NCI-H1417 treated with DMSO at 0.1 percent for 48 hours (cell line): ENCODE results near the gene GATA5.

Experiments
- DNase-seq: peaks from one replicate; lab custom pipeline; 2025; lab: John Stamatoyannopoulos, UW

Gene GATA5

DNA sequence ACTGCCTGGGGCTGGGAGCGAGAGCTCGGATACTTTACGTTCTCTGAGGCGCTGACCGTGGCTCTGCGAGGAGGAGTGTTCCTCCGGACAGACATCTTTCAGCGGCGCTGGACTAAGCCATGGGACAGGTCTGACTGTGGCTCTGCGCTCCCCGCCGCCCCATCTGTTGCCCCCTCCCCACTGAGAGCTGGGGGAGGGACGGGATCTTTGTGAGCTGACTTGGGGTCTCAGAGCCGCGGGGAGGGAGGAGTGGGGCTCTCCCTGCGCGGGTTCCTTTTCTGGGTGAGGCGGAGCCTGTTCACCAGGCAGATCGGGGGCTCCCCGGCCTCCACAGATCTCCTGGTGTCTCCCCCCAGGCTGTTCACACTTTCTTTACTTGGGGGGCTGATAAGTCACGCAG lies 11.3 kb upstream of the GATA5 start:
- DNase-seq = no peak

- no peak for DNase-seq
Measured at GRCh38 chr20:62486484-62486883, 10.7 kb upstream of the GATA5 start.

- no peak for DNase-seq
Measured at GRCh38 chr20:62485701-62486089, 9.9 kb upstream of the GATA5 start.

DNA sequence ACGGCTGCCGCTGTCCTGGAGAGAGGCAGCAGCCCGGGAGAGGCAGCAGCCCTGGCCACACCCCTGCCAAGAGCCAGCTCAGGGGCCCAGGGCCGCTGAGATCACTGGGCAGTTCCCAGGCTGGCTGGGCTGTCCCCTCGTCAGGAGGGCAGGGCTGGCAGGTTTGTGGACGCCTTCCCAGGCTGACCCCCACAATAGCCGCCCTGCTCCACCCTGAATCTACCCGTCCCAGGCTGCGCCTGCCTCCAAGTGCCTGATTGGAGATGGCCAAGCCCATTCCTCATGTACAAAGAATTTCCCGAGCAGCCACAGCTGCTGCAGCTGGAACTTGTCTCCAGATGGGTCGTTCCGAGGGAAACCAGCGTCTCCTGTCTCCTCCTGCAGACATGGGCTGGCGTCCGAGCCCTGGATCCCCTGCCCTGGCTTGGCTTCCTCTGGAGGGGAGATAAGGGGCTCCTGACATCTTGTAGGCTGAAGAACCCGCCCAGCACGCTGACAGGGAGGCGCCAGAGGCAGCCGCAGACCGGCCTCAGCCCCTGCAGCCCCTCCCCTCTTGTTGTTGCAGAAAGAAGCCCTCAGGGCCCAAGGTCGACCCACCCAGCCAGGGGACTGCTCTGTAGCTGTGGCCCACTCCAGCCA lies 9.4 kb upstream of the GATA5 start:
- no peak for DNase-seq

- DNase-seq = no peak
Measured at GRCh38 chr20:62484478-62484877, 8.7 kb upstream of the GATA5 start.

DNA sequence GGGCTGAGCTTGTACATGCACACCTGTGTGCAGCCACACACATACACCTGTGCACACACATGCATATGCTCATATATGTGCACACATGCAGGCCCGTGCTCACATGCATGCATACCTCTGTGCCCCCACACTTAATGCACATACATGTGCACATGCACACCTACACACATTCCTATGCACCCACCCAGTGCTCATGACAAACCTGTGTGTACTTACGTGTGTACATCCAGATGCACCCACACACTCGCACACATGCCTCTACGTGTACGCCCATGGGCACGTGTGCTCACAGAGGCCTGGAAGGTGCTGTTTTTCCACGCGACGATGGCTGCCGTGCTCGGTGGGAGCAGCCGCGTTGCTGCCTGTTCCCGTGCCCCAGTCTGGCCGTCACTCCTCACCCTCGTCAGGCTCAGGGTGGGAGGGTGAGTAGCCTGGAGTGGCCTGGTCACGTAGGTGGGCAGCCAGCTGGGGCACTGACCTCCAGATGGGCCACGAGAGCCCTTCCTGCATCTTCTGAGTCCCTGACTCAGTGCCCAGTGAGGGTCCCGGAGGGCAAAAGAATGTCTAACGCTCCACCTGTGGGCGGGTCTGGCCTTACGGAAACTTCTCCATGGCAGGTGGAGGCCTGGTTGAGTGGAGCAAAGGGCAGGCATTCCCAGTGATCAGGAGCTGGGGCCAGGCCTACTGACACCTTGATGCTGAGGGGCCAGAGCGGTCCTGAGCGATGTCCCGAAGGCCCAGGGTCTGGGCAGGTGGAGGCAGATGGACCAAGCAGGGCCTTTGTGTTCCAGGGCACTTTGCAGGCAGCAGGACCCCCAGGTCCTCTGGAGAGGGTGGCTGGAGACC lies 8.0 kb upstream of the GATA5 start:
- DNase-seq = no peak

DNA sequence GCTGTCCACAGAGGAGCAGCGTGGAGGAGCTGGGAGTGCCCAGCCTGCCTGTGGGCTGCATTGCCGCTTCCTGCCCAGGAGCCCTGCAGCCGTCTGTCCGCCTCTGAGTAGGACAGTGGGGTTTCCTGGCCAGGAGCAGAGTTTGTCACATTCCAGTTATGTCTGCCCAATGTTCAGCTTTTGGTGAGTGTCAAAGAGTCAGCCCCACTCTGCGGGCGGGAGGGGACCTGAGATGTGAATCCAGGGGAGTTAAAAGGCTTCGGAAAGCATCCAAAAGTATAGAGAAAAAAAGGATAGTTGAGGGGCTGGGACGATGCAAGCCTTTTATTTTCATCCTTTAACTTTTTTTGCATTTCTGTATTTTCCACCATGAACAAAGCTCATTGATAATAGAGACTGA lies 7.2 kb upstream of the GATA5 start:
- DNase-seq = no peak

GRCh38 chr20:62482146-62482809 lies 6.5 kb upstream of the GATA5 start:
- DNase-seq = no peak

GRCh38 chr20:62481425-62482145 lies 5.8 kb upstream of the GATA5 start:
- no peak for DNase-seq

- no peak for DNase-seq
Measured at GRCh38 chr20:62480318-62480717, 4.5 kb upstream of the GATA5 start.

- no peak for DNase-seq
Measured at GRCh38 chr20:62479656-62480055, 3.9 kb upstream of the GATA5 start.

DNA sequence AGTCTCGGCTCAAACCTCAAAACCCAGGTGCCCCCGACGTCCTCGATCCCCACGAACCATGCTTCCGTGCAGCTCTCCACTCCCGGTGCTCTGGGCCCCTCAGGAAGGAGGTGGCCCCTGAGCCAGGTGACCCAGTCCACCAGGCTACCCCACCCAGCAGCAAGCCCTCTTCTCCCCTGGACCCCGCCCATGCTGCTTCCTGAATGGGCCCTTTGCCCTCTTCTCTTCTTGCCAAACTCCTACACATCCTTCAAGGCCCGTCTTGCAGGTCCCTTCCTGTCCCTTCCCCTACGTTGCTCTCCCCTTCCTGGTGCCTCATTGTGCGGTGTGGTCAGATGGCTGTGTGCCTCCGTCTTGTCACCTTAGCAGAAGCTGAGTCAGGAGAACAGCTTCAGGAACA lies 3.4 kb upstream of the GATA5 start:
- no peak for DNase-seq

GRCh38 chr20:62477669-62478455 lies 2.1 kb upstream of the GATA5 start:
- DNase-seq = no peak

- DNase-seq = no peak
Measured at GRCh38 chr20:62476056-62476838, 452 bp upstream of the GATA5 start.

DNA sequence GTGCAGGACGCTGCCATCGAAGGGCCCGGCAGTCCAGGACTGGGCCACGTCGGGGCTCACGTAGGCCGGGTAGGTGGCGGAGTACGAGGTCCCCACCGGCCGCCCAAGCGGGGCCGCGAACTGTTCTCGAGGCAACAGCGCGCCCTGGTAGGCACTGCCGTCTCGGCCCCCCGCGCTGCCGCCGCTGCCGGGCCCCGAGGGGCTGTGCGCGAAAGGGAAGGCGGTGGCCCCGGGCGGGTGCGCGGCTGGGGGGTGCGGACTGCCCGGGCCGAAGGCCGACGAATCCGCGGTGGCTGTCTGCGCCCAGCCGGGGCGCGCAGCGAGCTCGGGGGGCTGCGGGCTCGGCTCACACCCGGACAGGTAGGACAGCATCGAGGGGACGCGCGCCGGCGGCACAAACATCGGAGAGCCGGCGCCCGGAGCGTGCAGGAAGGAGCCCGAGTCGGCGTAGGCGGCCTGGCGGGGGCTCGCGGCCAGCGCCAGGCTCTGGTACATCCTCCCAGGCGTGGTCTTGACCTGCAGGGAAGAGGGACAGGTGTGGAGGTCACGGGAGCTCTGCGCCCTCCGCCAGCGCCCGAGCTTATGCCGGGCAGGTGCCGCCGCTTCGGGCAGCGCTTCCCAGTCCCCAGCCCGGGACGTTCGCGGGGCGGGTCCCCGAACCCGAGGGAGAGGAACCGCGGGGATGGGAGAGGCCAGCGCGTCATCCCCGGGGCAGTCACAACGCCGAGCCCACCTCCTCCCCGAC lies 596 bp downstream of the GATA5 start:
- DNase-seq = no peak

- no peak for DNase-seq
Measured at GRCh38 chr20:62474604-62475026, 1.2 kb downstream of the GATA5 start.

DNA sequence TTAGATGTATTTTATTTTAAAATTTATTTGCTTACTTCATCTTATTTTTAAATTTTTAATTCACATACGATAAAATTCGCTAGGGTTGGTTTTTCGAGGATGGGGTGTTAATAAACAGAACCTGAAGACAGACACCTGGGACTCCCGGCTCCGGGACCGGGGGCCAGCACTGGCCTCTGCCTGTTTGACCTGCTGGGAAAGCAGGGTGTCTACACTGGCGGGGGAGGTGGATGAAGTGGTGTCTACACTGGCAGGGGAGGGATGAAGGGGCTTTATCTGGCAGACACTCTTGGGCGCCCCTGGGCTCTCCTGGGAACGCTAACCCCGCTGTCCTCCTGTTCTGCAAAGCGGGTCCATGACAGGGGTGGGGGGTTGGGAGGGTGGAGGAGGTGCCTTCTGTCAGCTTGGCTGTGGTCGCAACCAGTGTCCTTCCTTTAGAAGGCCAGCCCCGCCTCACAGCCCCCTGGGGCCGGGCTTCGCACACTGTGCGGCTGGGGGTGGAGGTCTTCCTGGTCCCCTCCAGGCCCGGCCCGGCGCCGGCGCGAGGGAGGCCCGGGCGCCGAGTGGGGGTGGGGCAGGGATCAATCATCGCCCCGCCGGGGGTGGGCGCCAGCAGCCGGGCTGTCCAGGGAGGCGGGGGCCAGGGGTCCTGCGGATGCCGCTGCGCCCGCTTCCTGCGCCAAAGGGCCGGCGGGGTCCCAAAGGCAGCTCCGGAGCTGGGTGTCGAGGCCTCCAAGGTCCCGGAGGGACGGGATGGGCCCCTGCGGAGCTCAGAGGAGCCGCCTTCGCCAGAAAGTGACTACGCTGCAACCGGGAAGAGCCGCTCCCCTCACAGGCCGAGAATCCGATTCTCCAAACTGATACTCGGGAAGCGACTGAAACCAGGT lies 1.8 kb downstream of the GATA5 start:
- no peak for DNase-seq

DNA sequence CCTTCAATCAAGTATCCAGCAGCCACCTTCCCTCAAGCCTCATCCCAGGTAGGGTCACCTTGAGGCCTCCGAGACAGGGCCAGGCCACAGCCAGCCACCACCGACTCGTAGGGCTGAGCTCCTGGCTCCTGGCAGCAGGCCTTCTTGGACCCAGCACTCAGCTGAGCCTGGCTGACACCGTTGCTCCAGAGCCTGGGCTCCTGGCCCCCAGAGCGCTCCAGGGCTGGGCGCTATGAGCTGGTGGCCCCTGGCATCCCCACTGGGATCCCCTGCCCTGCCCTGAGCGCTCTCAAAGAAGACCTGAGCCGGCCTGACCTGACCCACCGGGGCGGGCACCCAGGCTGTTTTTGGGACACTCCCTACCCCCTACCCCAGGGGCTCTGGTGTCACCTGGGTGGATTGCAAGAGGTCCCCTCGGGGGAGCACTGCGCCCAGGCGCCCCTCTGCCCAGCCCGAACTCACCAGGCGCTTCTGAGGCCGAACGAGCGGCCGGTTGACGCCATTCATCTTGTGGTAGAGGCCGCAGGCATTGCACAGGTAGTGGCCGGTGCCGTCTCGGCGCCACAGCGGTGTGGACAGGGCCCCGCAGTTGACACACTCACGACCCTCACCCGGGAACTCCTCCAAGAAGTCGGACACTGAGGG lies 2.7 kb downstream of the GATA5 start:
- no peak for DNase-seq
